ENCODE data around the gene SPATA21. TPM values are rescaled to one million over a fixed set of nuclear protein-coding genes. Genes with fewer than 3 reads are reported as not detected.

Gene SPATA21
- total RNA-seq, 1 experiment from 2014 or later: not detected

- no peak overlapping the region for H3K4ac ChIP-seq (ENCODE audit: low read depth, low read length)
- peaks cover 11% of the 10 kb centered on the region for H3K79me1 ChIP-seq (ENCODE audit: insufficient read depth, low read depth, low read length, poor library complexity, severe bottlenecking)
- Mint-ChIP-seq H3K27me3 (ENCODE audit: low read depth) (no peaks in the 10 kb centered on the region), H3K27ac (peak overlapping the region; percentile 71 to 82 (median 71); a peak in 6 of 7 replicates), H3K36me3 (ENCODE audit: insufficient read depth in 1 of 3, low read depth in 3 of 3) (peaks cover 0 to 14% (median 14%) of the 10 kb centered on the region in 3 experiments; a peak in 6 of 7 replicates), H3K4me3 (no peak overlapping the region; a peak in 1 of 5 replicates), H3K4me1 (peaks cover 33 to 36% of the 10 kb centered on the region in 2 experiments), H3K9me3 (no peaks in the 10 kb centered on the region)
- H3K14ac ChIP-seq (ENCODE audit: insufficient read depth, low read length): no peak overlapping the region
- no peak overlapping the region for H2BK5ac ChIP-seq (ENCODE audit: insufficient read length, low read length)
- no peak overlapping the region for H3K56ac ChIP-seq (ENCODE audit: insufficient read length, low read depth, low read length)
- H2AFZ ChIP-seq (ENCODE audit: low read length): no peak overlapping the region
- TF ChIP-seq CTCF (conservative IDR thresholded peaks at IDR 0.05): no peak
- H4K8ac ChIP-seq (replicated peaks; ENCODE audit: insufficient read length, low read depth, low read length): no peak overlapping the region
- no peaks in the 10 kb centered on the region for H4K20me1 ChIP-seq (ENCODE audit: control insufficient read depth, insufficient read depth, insufficient read length)
- H2BK20ac ChIP-seq (ENCODE audit: low read depth, low read length, poor library complexity, severe bottlenecking): no peak overlapping the region
- H2BK15ac ChIP-seq (ENCODE audit: low read depth, low read length): no peak overlapping the region
- no peak overlapping the region for H3K23ac ChIP-seq (ENCODE audit: insufficient read length, low read depth, low read length)
- no peaks in the 10 kb centered on the region; the same call in 1 of the 2 replicates for H3K4me1 ChIP-seq (ENCODE audit: insufficient read depth, low read length)
- DNase-seq: no peak
- no peak overlapping the region for H3K9ac ChIP-seq (ENCODE audit: extremely low read depth, insufficient read length, low read length)
- H2AK5ac ChIP-seq (ENCODE audit: insufficient read length, low read length): no peak overlapping the region
- H3K9me3 ChIP-seq (ENCODE audit: control insufficient read depth, low read depth, low read length): no peaks in the 10 kb centered on the region
- H3K4me2 ChIP-seq (ENCODE audit: insufficient read depth, insufficient read length, low read length): no peak overlapping the region
- no CpG with 5 or more reads among the region's 15 CpGs for WGBS (ENCODE audit: extremely low coverage, insufficient read length, low lambda C conversion rate)
- no peak overlapping the region for H3T11ph ChIP-seq (ENCODE audit: low read length)
- H4K5ac ChIP-seq (ENCODE audit: insufficient read length, low read depth, low read length): no peak overlapping the region
- H3K27ac ChIP-seq (ENCODE audit: insufficient read length, low read depth, low read length): no peak overlapping the region
- H2BK120ac ChIP-seq (ENCODE audit: low read depth, low read length, poor library complexity, severe bottlenecking): no peak overlapping the region
- H3K79me2 ChIP-seq (ENCODE audit: insufficient read depth, low read length): peaks cover 61% of the 10 kb centered on the region; the same call in 1 of the 2 replicates
- no peak overlapping the region for H3K18ac ChIP-seq (ENCODE audit: insufficient read length, low read depth, low read length)
- H4K91ac ChIP-seq (ENCODE audit: insufficient read length, low read depth, low read length): no peak overlapping the region
- H3K27me3 ChIP-seq (ENCODE audit: insufficient read depth, low read length): no peaks in the 10 kb centered on the region
- H3K23me2 ChIP-seq (ENCODE audit: insufficient read length, low read depth, low read length, poor library complexity, severe bottlenecking): no peaks in the 10 kb centered on the region
- no peak overlapping the region for H2BK12ac ChIP-seq (ENCODE audit: insufficient read length, low read depth, low read length)
Observed at GRCh38 chr1:16375521-16376340, 61.5 kb downstream of the SPATA21 start.
